Activated B cell treated with CpG ODN at 0.5 μM for 24 hours (primary cell): ENCODE results near the gene DDX31. TPM values are rescaled to one million over a fixed set of nuclear protein-coding genes. Genes with fewer than 3 reads are reported as not detected.
A peak's percentile ranks its signal among the peaks of the same experiment; 100 is the strongest.

Experiments
- ATAC-seq: fragments of 200-7000 bp; cut with Tn5 transposase; one replicate; pipeline ENCODE4 v1.10.0; 2021; ENCODE audit warnings: low read depth, mild to moderate bottlenecking, moderate library complexity
- CTCF ChIA-PET: fragments of 350-600 bp; sonication (Branson Sonifier 250); formaldehyde crosslinking; loops from one replicate; lab custom pipeline; 2021; ENCODE audit warnings: antibody characterized with exemption; lab: Charles Lee
- POLR2A ChIA-PET: fragments of 350-600 bp; sonication (Branson Sonifier 250); formaldehyde crosslinking; loops from one replicate; lab custom pipeline; 2021; ENCODE audit warnings: antibody characterized with exemption; lab: Charles Lee
- DNase-seq: peaks from one replicate; pipeline ENCODE4 v3.0.0; 2022
- H3K27ac Mint-ChIP-seq: one replicate; pipeline ENCODE4 v1.8.0; 2020; ENCODE audit warnings: mixed read lengths
- H3K27me3 Mint-ChIP-seq: one replicate; pipeline ENCODE4 v1.8.0; 2021; ENCODE audit warnings: mixed read lengths
- H3K36me3 Mint-ChIP-seq: one replicate; pipeline ENCODE4 v1.8.0; 2021; ENCODE audit warnings: low read depth, mixed read lengths
- H3K4me1 Mint-ChIP-seq: one replicate; pipeline ENCODE4 v1.8.0; 2021; ENCODE audit warnings: mixed read lengths
- H3K4me3 Mint-ChIP-seq: one replicate; pipeline ENCODE4 v1.8.0; 2020; ENCODE audit warnings: mild to moderate bottlenecking, mixed read lengths
- H3K9me3 Mint-ChIP-seq: one replicate; pipeline ENCODE4 v1.8.0; 2020; ENCODE audit warnings: mixed read lengths
- CTCF ChIP-seq: fragments of 200-600 bp; IDR thresholded peaks from one replicate; pipeline ENCODE4 v1.8.0; 2022; ENCODE audit warnings: antibody characterized with exemption, mild to moderate bottlenecking
- intact Hi-C: fragments of 100-400 bp; cut with micrococcal nuclease; formaldehyde crosslinking; loops from one replicate; pipeline ENCODE4 v1.15.1; 2024
- total RNA-seq: library from RNA; stranded (reverse); gene quantifications from 2 replicates; pipeline ENCODE4 v1.2.3, GENCODE V29; 2022

Gene DDX31
- total RNA-seq, 1 donor from 2014 or later: 21.8 TPM

DNA sequence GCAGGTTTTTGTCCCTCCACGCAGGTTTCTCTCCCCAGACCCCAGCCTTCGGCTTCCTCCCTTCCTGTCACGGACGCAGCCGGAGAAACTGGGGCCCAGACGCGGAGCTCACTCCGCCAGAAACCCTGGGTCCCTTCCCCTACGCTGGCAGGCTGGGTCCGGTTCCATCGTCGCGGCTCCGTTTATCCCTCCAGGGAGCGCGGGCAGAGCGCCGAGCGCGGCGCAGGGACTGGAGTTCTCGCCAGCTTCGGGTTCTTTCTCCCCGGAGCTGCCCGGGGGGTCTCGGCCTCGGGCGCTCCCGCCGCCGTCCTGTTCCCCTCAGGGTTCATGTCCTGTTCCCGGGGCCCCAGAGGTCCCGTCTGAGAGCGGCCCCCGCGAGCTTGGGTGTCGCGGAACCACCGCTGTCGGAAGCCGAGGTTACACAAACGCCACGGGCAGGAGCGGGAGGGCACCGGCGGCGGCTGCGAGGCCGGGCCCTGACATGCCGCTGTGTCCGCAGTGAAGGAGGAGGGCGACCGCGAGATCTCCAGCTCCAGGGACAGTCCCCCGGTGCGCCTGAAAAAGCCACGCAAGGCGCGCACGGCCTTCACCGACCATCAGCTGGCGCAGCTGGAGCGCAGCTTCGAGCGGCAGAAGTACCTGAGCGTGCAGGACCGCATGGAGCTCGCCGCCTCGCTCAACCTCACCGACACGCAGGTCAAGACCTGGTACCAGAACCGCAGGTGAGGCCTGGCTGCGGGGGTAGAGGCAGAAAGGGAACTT is 82.8 kb downstream of the DDX31 start:
- peaks cover 18% of the 10 kb centered on the region for H3K4me1 Mint-ChIP-seq
- no peak for DNase-seq
- TF ChIP-seq CTCF: no peak
- no peak overlapping the region for H3K4me3 Mint-ChIP-seq
- no peaks in the 10 kb centered on the region for H3K36me3 Mint-ChIP-seq
- ChIA-PET POLR2A (no interaction called here), CTCF (no interaction called here)
- H3K27me3 Mint-ChIP-seq: peaks cover 46% of the 10 kb centered on the region
- ATAC-seq: no peak
- no peaks in the 10 kb centered on the region for H3K9me3 Mint-ChIP-seq
- H3K27ac Mint-ChIP-seq: no peak overlapping the region
- intact Hi-C loops: loop anchor here (2.0 kb wide), 1 partner anchor 176 kb away; the partner anchor contains the start of gene CFAP77

- ATAC-seq (peak; percentile 42), DNase-seq (no peak)
- POLR2A ChIA-PET: no interaction called here
- CTCF ChIA-PET: no interaction called here
- no peaks in the 10 kb centered on the region for H3K9me3 Mint-ChIP-seq
- peak overlapping the region; percentile 27 for H3K27ac Mint-ChIP-seq
- TF ChIP-seq CTCF: no peak
- intact Hi-C loops: loop anchor here (2.0 kb wide), 1 partner anchor 175 kb away; the partner anchor contains the start of gene CFAP77
- peaks cover 40% of the 10 kb centered on the region for H3K27me3 Mint-ChIP-seq
- peak overlapping the region; percentile 2 for H3K4me3 Mint-ChIP-seq
- peaks cover 22% of the 10 kb centered on the region for H3K4me1 Mint-ChIP-seq
- H3K36me3 Mint-ChIP-seq: no peaks in the 10 kb centered on the region
These were observed 83.6 kb downstream of the DDX31 start for GRCh38 chr9:132585954-132586829.

- Mint-ChIP-seq H3K27ac (no peak overlapping the region), H3K36me3 (no peaks in the 10 kb centered on the region), H3K4me1 (peaks cover 22% of the 10 kb centered on the region), H3K9me3 (no peaks in the 10 kb centered on the region), H3K27me3 (peaks cover 41% of the 10 kb centered on the region), H3K4me3 (no peak overlapping the region)
- ChIA-PET POLR2A (no interaction called here), CTCF (no interaction called here)
- DNase-seq: no peak
- no peak for ATAC-seq
- intact Hi-C loops: no loop called here
- TF ChIP-seq CTCF: no peak
These were observed 84.9 kb downstream of the DDX31 start for GRCh38 chr9:132584601-132585560.

DNA sequence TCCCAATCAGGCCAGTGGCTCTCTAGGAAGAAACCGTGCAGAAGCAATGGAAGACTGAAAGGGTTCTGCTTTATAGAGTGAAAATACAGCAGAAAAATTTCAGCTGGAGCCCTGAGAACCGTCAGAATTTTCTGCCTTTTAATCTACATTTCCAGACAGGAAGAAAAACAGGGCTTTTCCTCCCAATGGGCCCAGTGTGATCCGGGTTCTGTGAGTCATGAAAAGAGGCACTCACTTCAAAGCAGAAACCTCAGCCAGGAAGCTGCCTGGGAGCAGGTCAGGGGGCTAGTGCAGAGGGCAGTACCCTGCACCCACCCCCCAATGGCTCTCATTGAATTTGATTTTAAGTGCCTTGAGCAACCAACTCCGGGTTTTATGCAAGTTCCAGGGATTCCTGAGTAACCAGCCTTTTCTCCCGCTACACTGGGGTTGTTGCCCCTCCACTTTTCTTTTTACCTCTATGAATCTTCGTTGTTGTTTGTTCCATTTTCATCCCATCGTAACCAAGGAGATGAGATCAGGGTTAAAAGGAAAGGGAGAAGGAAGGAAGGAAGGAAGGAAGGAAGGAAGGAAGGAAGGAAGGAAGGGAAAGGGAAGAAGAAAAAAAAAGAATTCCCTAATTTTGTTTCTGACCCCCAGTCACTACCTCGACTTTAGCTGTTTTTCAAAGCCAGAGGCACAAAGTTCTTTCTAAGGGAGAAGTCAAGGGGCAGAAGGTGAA is 86.0 kb downstream of the DDX31 start:
- DNase-seq: no peak
- ChIA-PET POLR2A (no interaction called here), CTCF (no interaction called here)
- Mint-ChIP-seq H3K4me1 (peaks cover 20% of the 10 kb centered on the region), H3K27me3 (peaks cover 39% of the 10 kb centered on the region), H3K9me3 (no peaks in the 10 kb centered on the region), H3K4me3 (no peak overlapping the region), H3K36me3 (no peaks in the 10 kb centered on the region), H3K27ac (no peak overlapping the region)
- no peak for ATAC-seq
- intact Hi-C loops: no loop called here
- no peak for TF ChIP-seq CTCF
